Upper lobe of left lung (tissue), 6 donors: Measurements from ENCODE around the gene MUC2. TPM values are rescaled to one million over a fixed set of nuclear protein-coding genes. Genes with fewer than 3 reads are reported as not detected.

Experiments
- ATAC-seq, 2 donors: fragments of 200-7000 bp; cut with Tn5 transposase; one replicate each; pipeline ENCODE4 v1.9.1; 2022; ENCODE audit warnings: mild to moderate bottlenecking in 2 of 2, moderate library complexity in 2 of 2; ENCODE audit not compliant: low FRiP score in 2 of 2
- DNase-seq, 2 donors: peaks; one replicate each; pipeline ENCODE4 v3.0.0-alpha.2; 2019 to 2020
- H3K27ac ChIP-seq, 4 donors: fragments of 200-600 bp; sonication (generic); one replicate each; pipeline ENCODE4 v1.5.1; 2016 to 2019
- H3K27me3 ChIP-seq, 4 donors: fragments of 200-600 bp; sonication (generic); one replicate each; pipeline ENCODE4 v1.5.1; 2017 to 2019
- H3K36me3 ChIP-seq, 4 donors: fragments of 200-600 bp; sonication (generic); one replicate each; pipeline ENCODE4 v1.5.1; 2016 to 2019
- H3K4me1 ChIP-seq, 4 donors: fragments of 200-600 bp; sonication (generic); one replicate each; pipeline ENCODE4 v1.5.1; 2018 to 2019
- H3K4me3 ChIP-seq, 4 donors: fragments of 200-600 bp; sonication (generic); one replicate each; pipeline ENCODE4 v1.5.1; 2017 to 2019; ENCODE audit warnings: mild to moderate bottlenecking in 2 of 4, moderate library complexity in 1 of 4
- H3K9me3 ChIP-seq, 4 donors: fragments of 200-600 bp; sonication (generic); one replicate each; pipeline ENCODE4 v1.5.1; 2018 to 2019
- EP300 ChIP-seq, 4 donors: sonication (generic); formaldehyde crosslinking; IDR thresholded peaks; one replicate each; pipeline ENCODE4 v1.5.1; 2017; ENCODE audit warnings: antibody characterized with exemption in 4 of 4, control low read depth in 2 of 4
- POLR2A ChIP-seq, 4 donors: fragments of 450-650 bp; IDR thresholded peaks; one replicate each; pipeline ENCODE4 v1.5.1; 2016 to 2017; ENCODE audit warnings: antibody characterized with exemption in 4 of 4, mild to moderate bottlenecking in 2 of 4
- POLR2AphosphoS5 ChIP-seq, 2 donors: sonication (generic); formaldehyde crosslinking; IDR thresholded peaks; one replicate each; pipeline ENCODE4 v1.5.1; 2017; ENCODE audit warnings: antibody characterized with exemption in 2 of 2
- WGBS, 2 donors: methylation state at CpG; one replicate each; pipeline ENCODE4 v1.1.5; 2017 to 2018; 5-methylcytosine and 5-hydroxymethylcytosine counted together
- total RNA-seq, 6 donors: library from RNA; depleted of rRNA in 4 of 6; stranded (reverse); fragments of >200 nt in 4 of 6; gene quantifications; one replicate each; pipeline versions ENCODE4 v1.1.0 to v1.2.1, GENCODE V29; 2016 to 2021
- TF ChIP-seq, protein P1 (sequence below), 6 experiments: fragments of 450-650 bp in 4 of 6; fragments of 200-600 bp in 2 of 6; sonication (generic) in 2 of 6; IDR thresholded peaks; one replicate each; pipeline ENCODE4 v1.5.1; 2016 to 2019; ENCODE audit warnings: antibody characterized with exemption in 6 of 6
- donor health status: DM: no; HTN: no; CAD: no; lungs with moderate emphysema.
- donor health status: DM: no; HTN: yes; CAD: no; lungs with severe emphysema.

The MUC2 gene
- total RNA-seq, 6 donors from 2014 or later = 0.11 to 0.84 TPM; not detected in 4

DNA sequence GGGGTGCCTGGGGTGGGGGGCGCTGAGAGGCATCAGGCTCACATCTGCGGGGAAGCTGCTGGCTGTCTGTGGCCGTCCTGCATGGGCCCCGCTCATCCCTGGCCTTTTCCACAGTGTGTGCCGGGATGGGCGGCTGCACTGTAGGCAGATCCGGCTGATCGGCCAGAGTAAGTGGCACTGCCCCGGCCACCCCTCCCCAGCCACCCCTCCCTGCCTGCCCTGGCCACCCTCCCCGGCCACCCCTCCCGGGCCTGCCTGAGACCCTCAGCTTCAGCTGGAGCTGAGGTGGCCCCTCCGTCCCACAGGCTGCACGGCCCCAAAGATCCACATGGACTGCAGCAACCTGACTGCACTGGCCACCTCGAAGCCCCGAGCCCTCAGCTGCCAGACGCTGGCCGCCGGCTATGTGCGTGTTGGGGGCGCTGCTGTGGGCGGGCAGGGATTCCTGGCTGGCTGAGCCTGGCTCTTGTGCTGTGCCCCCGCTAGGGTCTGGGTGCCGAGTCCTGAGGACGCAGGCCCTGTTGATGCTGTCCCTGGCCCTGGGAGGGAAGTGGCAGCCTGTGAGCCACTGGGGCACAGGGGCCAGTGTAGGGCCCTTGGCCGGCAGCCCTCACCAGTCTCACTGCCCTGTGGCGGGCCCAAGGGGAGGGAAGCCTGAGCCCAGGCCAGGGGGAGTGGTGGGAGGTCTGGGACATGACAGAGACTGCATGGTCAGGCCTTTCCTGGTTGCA is 10.9 kb downstream of the MUC2 start:
- Histone ChIP-seq H3K36me3 (no peaks in the 10 kb centered on the region), H3K4me3 (no peak overlapping the region), H3K27me3 (no peaks in the 10 kb centered on the region), H3K27ac (no peak overlapping the region), H3K9me3 (no peaks in the 10 kb centered on the region), H3K4me1 (no peaks in the 10 kb centered on the region)
- WGBS, 2 donors = 81 to 96% methylated on average over 9 to 15 of the region's 26 CpGs
- no peak for TF ChIP-seq POLR2A (IDR thresholded peaks at IDR 0.05)
- TF ChIP-seq, protein P1, sequence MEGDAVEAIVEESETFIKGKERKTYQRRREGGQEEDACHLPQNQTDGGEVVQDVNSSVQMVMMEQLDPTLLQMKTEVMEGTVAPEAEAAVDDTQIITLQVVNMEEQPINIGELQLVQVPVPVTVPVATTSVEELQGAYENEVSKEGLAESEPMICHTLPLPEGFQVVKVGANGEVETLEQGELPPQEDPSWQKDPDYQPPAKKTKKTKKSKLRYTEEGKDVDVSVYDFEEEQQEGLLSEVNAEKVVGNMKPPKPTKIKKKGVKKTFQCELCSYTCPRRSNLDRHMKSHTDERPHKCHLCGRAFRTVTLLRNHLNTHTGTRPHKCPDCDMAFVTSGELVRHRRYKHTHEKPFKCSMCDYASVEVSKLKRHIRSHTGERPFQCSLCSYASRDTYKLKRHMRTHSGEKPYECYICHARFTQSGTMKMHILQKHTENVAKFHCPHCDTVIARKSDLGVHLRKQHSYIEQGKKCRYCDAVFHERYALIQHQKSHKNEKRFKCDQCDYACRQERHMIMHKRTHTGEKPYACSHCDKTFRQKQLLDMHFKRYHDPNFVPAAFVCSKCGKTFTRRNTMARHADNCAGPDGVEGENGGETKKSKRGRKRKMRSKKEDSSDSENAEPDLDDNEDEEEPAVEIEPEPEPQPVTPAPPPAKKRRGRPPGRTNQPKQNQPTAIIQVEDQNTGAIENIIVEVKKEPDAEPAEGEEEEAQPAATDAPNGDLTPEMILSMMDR (IDR thresholded peaks at IDR 0.05) = no peak
- no peak for TF ChIP-seq EP300 (IDR thresholded peaks at IDR 0.05)
- no peak for TF ChIP-seq POLR2AphosphoS5 (IDR thresholded peaks at IDR 0.05)
- no peak for ATAC-seq
- peak in 1 of 2 donors; percentile 78 for DNase-seq

DNA sequence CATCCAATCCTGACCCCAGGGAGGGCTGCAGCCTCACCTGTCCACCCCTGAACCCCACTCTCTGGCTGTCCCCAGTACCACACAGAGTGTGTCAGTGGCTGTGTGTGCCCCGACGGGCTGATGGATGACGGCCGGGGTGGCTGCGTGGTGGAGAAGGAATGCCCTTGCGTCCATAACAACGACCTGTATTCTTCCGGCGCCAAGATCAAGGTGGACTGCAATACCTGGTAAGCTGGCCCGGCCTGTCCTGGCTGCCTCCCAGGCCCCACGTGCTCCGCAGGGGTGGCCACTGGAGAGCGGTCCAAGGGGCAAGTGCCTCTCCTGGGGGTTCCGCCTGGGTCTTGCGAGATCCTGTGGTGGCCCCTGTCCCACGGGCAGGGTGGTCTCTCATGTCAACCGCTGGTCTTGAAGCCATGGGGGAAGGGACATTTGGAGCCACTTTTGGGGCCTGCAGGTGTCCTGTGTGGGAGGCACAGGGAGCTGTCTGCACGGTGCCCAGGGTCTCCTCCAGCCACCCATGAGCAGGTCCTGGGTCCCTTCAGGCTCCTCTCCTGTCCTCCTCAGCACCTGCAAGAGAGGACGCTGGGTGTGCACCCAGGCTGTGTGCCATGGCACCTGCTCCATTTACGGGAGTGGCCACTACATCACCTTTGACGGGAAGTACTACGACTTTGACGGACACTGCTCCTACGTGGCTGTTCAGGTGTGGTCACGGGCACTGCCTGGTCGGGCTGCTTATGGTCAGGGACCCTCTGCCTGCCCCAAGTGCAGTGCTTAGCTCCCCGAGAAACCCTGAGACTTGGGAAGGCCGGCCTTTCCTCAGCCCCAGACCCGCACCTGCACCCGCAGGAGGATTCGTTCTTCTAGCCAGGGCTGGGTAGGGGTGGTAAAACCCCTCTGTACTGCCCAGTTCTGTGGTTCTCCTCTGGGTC is 11.8 kb downstream of the MUC2 start:
- TF ChIP-seq POLR2AphosphoS5 (IDR thresholded peaks at IDR 0.05) = no peak
- TF ChIP-seq POLR2A (IDR thresholded peaks at IDR 0.05) = no peak
- TF ChIP-seq, protein P1 (IDR thresholded peaks at IDR 0.05) = no peak
- no peak for TF ChIP-seq EP300 (IDR thresholded peaks at IDR 0.05)
- 78 to 81% methylated on average over 18 to 31 of the region's 31 CpGs for WGBS, 2 donors
- DNase-seq = peak in 1 of 2 donors; percentile 79
- H3K9me3 ChIP-seq = no peaks in the 10 kb centered on the region
- H3K4me3 ChIP-seq = no peak overlapping the region
- no peaks in the 10 kb centered on the region for H3K4me1 ChIP-seq
- no peak overlapping the region for H3K27ac ChIP-seq
- no peak for ATAC-seq
- no peaks in the 10 kb centered on the region for H3K27me3 ChIP-seq
- no peaks in the 10 kb centered on the region for H3K36me3 ChIP-seq

DNA sequence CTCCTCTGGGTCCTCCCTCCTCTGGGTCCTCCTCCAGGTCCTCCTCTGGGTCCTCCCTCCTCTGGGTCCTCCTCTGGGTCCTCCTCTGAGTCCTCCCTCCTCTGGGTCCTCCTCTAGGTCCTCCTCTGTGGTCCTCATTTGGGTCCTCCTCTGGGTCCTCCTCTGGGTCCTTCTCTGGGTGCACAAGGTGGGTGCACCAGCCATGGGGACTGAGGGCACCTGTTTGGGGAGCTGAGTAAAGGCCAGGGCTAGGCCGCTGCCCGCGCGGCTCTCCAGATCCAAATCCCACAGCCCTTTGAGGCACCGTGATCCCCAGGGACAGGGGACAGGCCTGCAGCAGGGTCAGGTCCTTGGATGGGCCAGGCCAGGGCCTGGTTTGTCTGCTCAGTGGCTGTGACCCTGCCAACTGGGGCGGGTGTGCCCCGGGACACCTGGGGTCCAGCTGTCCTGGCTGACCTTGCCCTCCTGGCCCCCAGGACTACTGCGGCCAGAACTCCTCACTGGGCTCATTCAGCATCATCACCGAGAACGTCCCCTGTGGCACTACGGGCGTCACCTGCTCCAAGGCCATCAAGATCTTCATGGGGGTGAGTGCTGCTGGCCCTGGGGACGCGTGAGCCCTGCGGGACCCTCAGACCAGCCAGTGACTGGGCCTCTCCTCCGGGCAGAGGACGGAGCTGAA is 12.7 kb downstream of the MUC2 start:
- H3K9me3 ChIP-seq = no peaks in the 10 kb centered on the region
- no peak overlapping the region for H3K27ac ChIP-seq
- 92 to 95% methylated on average over 2 to 15 of the region's 17 CpGs for WGBS, 2 donors
- no peaks in the 10 kb centered on the region for H3K27me3 ChIP-seq
- no peak overlapping the region for H3K4me3 ChIP-seq
- DNase-seq (peak in 1 of 2 donors; percentile 58), ATAC-seq (no peak)
- no peak for TF ChIP-seq EP300 (IDR thresholded peaks at IDR 0.05)
- no peak for TF ChIP-seq POLR2AphosphoS5 (IDR thresholded peaks at IDR 0.05)
- no peak for TF ChIP-seq POLR2A (IDR thresholded peaks at IDR 0.05)
- TF ChIP-seq, protein P1 (IDR thresholded peaks at IDR 0.05) = no peak
- H3K4me1 ChIP-seq = no peaks in the 10 kb centered on the region
- H3K36me3 ChIP-seq = no peaks in the 10 kb centered on the region

DNA sequence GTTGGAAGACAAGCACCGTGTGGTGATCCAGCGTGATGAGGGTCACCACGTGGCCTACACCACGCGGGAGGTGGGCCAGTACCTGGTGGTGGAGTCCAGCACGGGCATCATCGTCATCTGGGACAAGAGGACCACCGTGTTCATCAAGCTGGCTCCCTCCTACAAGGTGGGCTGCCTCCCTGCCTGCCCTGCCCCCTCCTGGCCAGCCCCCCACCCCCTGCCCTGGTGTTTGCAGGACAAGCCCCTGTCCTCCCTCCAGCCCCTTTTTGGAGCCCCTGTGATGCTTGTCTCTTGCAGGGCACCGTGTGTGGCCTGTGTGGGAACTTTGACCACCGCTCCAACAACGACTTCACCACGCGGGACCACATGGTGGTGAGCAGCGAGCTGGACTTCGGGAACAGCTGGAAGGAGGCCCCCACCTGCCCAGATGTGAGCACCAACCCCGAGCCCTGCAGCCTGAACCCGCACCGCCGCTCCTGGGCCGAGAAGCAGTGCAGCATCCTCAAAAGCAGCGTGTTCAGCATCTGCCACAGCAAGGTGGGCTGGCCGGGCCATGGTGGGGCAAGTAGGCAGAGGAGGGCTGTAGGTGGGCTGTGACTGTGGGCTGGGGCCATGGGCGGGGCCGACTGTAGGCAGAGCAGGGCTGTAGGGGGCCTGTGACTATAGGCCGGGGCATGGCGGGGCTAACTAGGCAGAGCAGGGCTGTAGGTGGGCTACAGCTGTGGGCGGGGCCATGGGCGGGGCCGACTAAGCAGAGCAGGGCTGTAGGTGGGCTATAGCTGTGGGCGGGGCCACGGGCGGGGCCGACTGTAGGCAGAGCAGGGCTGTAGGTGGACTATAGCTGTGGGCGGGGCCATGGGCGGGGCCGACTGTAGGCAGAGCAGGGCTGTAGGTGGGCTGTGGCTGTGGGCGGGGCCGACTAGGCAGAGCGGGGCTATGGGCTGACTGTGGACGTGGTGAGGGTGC is 13.6 kb downstream of the MUC2 start:
- H3K4me1 ChIP-seq = no peaks in the 10 kb centered on the region
- H3K36me3 ChIP-seq = no peaks in the 10 kb centered on the region
- WGBS, 2 donors = 89 to 94% methylated on average over 35 to 38 of the region's 40 CpGs
- no peak for TF ChIP-seq POLR2A (IDR thresholded peaks at IDR 0.05)
- no peak for TF ChIP-seq POLR2AphosphoS5 (IDR thresholded peaks at IDR 0.05)
- TF ChIP-seq, protein P1 (IDR thresholded peaks at IDR 0.05) = no peak
- TF ChIP-seq EP300 (IDR thresholded peaks at IDR 0.05) = no peak
- no peaks in the 10 kb centered on the region for H3K9me3 ChIP-seq
- no peak for ATAC-seq
- DNase-seq = peak in 1 of 2 donors; percentile 63
- H3K4me3 ChIP-seq = no peak overlapping the region
- H3K27ac ChIP-seq = no peak overlapping the region
- no peaks in the 10 kb centered on the region for H3K27me3 ChIP-seq
